B cell (primary cell): ENCODE data around the gene CACNA2D3. TPM values are rescaled to one million over a fixed set of nuclear protein-coding genes. Genes with fewer than 3 reads are reported as not detected.

ENCODE experiments used
- ATAC-seq: fragments of 200-7000 bp; cut with Tn5 transposase; one replicate; pipeline ENCODE4 v1.10.0; 2021; ENCODE audit warnings: low read depth, mild to moderate bottlenecking, moderate number of reproducible peaks, moderate library complexity
- CTCF ChIA-PET: fragments of 350-600 bp; sonication (Branson Sonifier 250); formaldehyde crosslinking; loops from one replicate; lab custom pipeline; 2021; ENCODE audit warnings: antibody characterized with exemption, inconsistent platforms; lab: Charles Lee
- POLR2A ChIA-PET: fragments of 350-600 bp; sonication (Branson Sonifier 250); formaldehyde crosslinking; loops from one replicate; lab custom pipeline; 2021; ENCODE audit warnings: antibody characterized with exemption; lab: Charles Lee
- DNase-seq: peaks from one replicate; pipeline ENCODE4 v3.0.0; 2013
- H2AFZ ChIP-seq: 2 replicates; pipeline ENCODE4 v1.6.1; 2012; ENCODE audit warnings: mild to moderate bottlenecking, low read depth, low read length; ENCODE audit not compliant: insufficient read depth, poor library complexity, severe bottlenecking
- H3K27ac ChIP-seq, 2 donors: 1 replicate in 1 of 2; 2 replicates in 1 of 2; pipeline ENCODE4 v1.5.1; 2012 to 2013; ENCODE audit warnings: low read length in 2 of 2, mild to moderate bottlenecking in 2 of 2, moderate library complexity in 1 of 2
- H3K27me3 ChIP-seq, 4 experiments: fragments of 200-600 bp in 1 of 4; sonication (generic) in 1 of 4; replicated peaks in 1 of 4; 1 replicate in 2 of 4; 2 replicates in 2 of 4; pipeline versions ENCODE4 v1.6.1 to v1.7.0; 2013 to 2016; ENCODE audit warnings: low read length in 3 of 4, mild to moderate bottlenecking in 2 of 4, mixed read lengths in 1 of 4, moderate library complexity in 1 of 4; ENCODE audit not compliant: insufficient read depth in 4 of 4, control insufficient read depth in 3 of 4; ENCODE audit errors: control extremely low read depth in 1 of 4
- H3K36me3 ChIP-seq, 2 experiments: replicated peaks in 1 of 2; 1 replicate in 1 of 2; 2 replicates in 1 of 2; pipeline versions ENCODE4 v1.6.1 to v1.7.1; 2013; ENCODE audit warnings: low read length in 1 of 2; ENCODE audit not compliant: insufficient read depth in 2 of 2, control insufficient read depth in 1 of 2; ENCODE audit errors: control extremely low read depth in 1 of 2, extremely low read depth in 1 of 2
- H3K4me1 ChIP-seq, 2 donors: fragments of 200-600 bp in 1 of 2; sonication (generic) in 1 of 2; 1 replicate in 1 of 2; 2 replicates in 1 of 2; pipeline versions ENCODE4 v1.5.1 to v1.6.1; 2013 to 2017; ENCODE audit warnings: low read length in 2 of 2; ENCODE audit not compliant: control insufficient read depth in 2 of 2, insufficient read depth in 2 of 2
- H3K4me2 ChIP-seq: replicated peaks from 2 replicates; pipeline ENCODE3; 2012; ENCODE audit warnings: mild to moderate bottlenecking, low read depth, low read length; ENCODE audit not compliant: poor library complexity, severe bottlenecking
- H3K4me3 ChIP-seq, 5 experiments: fragments of 200-600 bp in 1 of 5; sonication (generic) in 1 of 5; 1 replicate in 3 of 5; 2 replicates in 2 of 5; pipeline versions ENCODE4 v1.5.1 to v1.7.0; 2011 to 2016; ENCODE audit warnings: low read length in 4 of 5, mild to moderate bottlenecking in 4 of 5, low read depth in 2 of 5, control low read depth in 1 of 5, moderate library complexity in 1 of 5; ENCODE audit not compliant: insufficient read depth in 1 of 5; ENCODE audit errors: control extremely low read depth in 1 of 5, extremely low read depth in 1 of 5
- H3K79me2 ChIP-seq: fragments of 200-600 bp; sonication (generic); one replicate; pipeline ENCODE4 v1.6.0; 2016; ENCODE audit warnings: low read length; ENCODE audit not compliant: control insufficient read depth, insufficient read depth
- H3K9ac ChIP-seq: fragments of 200-600 bp; sonication (generic); 2 replicates; pipeline ENCODE4 v1.6.1; 2017; ENCODE audit warnings: mild to moderate bottlenecking, low read length, moderate library complexity
- H3K9me3 ChIP-seq, 3 donors: one replicate each; pipeline versions ENCODE4 v1.6.1 to v1.7.1; 2013; ENCODE audit warnings: low read length in 2 of 3; ENCODE audit not compliant: control insufficient read depth in 2 of 3, insufficient read depth in 1 of 3; ENCODE audit errors: control extremely low read depth in 1 of 3
- H4K20me1 ChIP-seq: 2 replicates; pipeline ENCODE4 v1.6.0; 2012; ENCODE audit warnings: mild to moderate bottlenecking, low read length; ENCODE audit not compliant: insufficient read depth, control insufficient read depth, poor library complexity, severe bottlenecking
- H3K27ac Mint-ChIP-seq: one replicate; pipeline ENCODE4 v1.8.0; 2021; ENCODE audit warnings: mixed read lengths
- H3K27me3 Mint-ChIP-seq: one replicate; pipeline ENCODE4 v1.8.0; 2021; ENCODE audit warnings: mixed read lengths
- H3K4me1 Mint-ChIP-seq: one replicate; pipeline ENCODE4 v1.8.0; 2021; ENCODE audit warnings: mixed read lengths
- H3K4me3 Mint-ChIP-seq: one replicate; pipeline ENCODE4 v1.8.0; 2021; ENCODE audit warnings: mixed read lengths
- H3K9me3 Mint-ChIP-seq: one replicate; pipeline ENCODE4 v1.8.0; 2022; ENCODE audit warnings: mixed read lengths; ENCODE audit not compliant: insufficient read depth
- CTCF ChIP-seq: fragments of 200-600 bp; IDR thresholded peaks from one replicate; pipeline ENCODE4 v1.8.0; 2022; ENCODE audit warnings: antibody characterized with exemption, mild to moderate bottlenecking
- EZH2 ChIP-seq: IDR thresholded peaks from 2 replicates; pipeline ENCODE4 v1.6.1; 2012; ENCODE audit warnings: borderline replicate concordance, low read depth, mild to moderate bottlenecking, moderate library complexity, low read length; ENCODE audit not compliant: insufficient read depth, poor library complexity, severe bottlenecking
- WGBS: methylation state at CpG from one replicate; pipeline ENCODE4 v1.1.5; 2013; ENCODE audit warnings: missing lambda C conversion rate; ENCODE audit not compliant: insufficient coverage; 5-methylcytosine and 5-hydroxymethylcytosine counted together
- intact Hi-C: fragments of 100-400 bp; cut with micrococcal nuclease; formaldehyde crosslinking; loops from one replicate; pipeline ENCODE4 v1.10.0; 2022
- polyA plus RNA-seq: library from polyadenylated mRNA; depleted of rRNA; stranded (reverse); fragments of >200 nt; gene quantifications from 2 replicates; pipeline ENCODE4 v1.2.3, GENCODE V29; 2012
- total RNA-seq, 2 donors: library from RNA; stranded (reverse); fragments of 120-200 nt in 1 of 2; gene quantifications; 1 replicate in 1 of 2; 2 replicates in 1 of 2; pipeline versions ENCODE4 v1.2.3 to v1.2.4, GENCODE V29; 2013 to 2022

The CACNA2D3 gene
- total and polyA plus RNA-seq, 2 donors (not counting 1 experiment from before 2014, with no cell fraction given), result not detected

- H3K4me2 ChIP-seq, result no peak overlapping the region
- no peaks in the 10 kb centered on the region for H3K79me2 ChIP-seq
- no peak overlapping the region for H3K4me3 ChIP-seq
- H3K4me1 ChIP-seq, result no peaks in the 10 kb centered on the region
- DNase-seq (no peak), ATAC-seq (no peak)
- ChIA-PET POLR2A (no interaction called here), CTCF (no interaction called here)
- peaks cover 0 to 5% (median 0%) of the 10 kb centered on the region in 3 donors for H3K9me3 ChIP-seq
- no peaks in the 10 kb centered on the region for H3K9me3 Mint-ChIP-seq
- H3K9ac ChIP-seq, result no peak overlapping the region
- TF ChIP-seq CTCF (no peak), EZH2 (no peak)
- H3K27me3 ChIP-seq, result no peaks in the 10 kb centered on the region
- H2AFZ ChIP-seq, result no peak overlapping the region
- no peaks in the 10 kb centered on the region for H3K4me1 Mint-ChIP-seq
- H4K20me1 ChIP-seq, result no peaks in the 10 kb centered on the region
- WGBS, result no CpG with 5 or more reads among the region's 8 CpGs
- no peak overlapping the region for H3K27ac Mint-ChIP-seq
- H3K27me3 Mint-ChIP-seq, result no peaks in the 10 kb centered on the region
- H3K36me3 ChIP-seq, result no peaks in the 10 kb centered on the region
- H3K4me3 Mint-ChIP-seq, result no peak overlapping the region
- no peak overlapping the region for H3K27ac ChIP-seq
- intact Hi-C loops, result no loop called here
These were observed 451.5 kb downstream of the CACNA2D3 start for GRCh38 chr3:54573858-54574257.

- H3K4me1 Mint-ChIP-seq, result no peaks in the 10 kb centered on the region
These were observed 452.7 kb downstream of the CACNA2D3 start for GRCh38 chr3:54574906-54575617.

More at GRCh38 chr3:54574906-54575617, 452.7 kb downstream of the CACNA2D3 start:
- no peak overlapping the region for H3K4me3 Mint-ChIP-seq
- no peak overlapping the region for H3K9ac ChIP-seq
- H3K27ac ChIP-seq, result no peak overlapping the region
- no peaks in the 10 kb centered on the region for H3K27me3 ChIP-seq
- H2AFZ ChIP-seq, result no peak overlapping the region
- peaks cover 0 to 5% (median 0%) of the 10 kb centered on the region in 3 donors for H3K9me3 ChIP-seq
- H4K20me1 ChIP-seq, result no peaks in the 10 kb centered on the region
- ChIA-PET POLR2A (no interaction called here), CTCF (interaction anchor here (0.6 kb wide), 1 partner anchor 9 kb away, joined by 3 read pairs; no protein-coding TSS in a partner anchor)
- ATAC-seq (no peak), DNase-seq (no peak)
- no peaks in the 10 kb centered on the region for H3K79me2 ChIP-seq
- no peaks in the 10 kb centered on the region for H3K9me3 Mint-ChIP-seq
- H3K27ac Mint-ChIP-seq, result no peak overlapping the region
- no peaks in the 10 kb centered on the region for H3K27me3 Mint-ChIP-seq
- intact Hi-C loops, result no loop called here
- H3K36me3 ChIP-seq, result no peaks in the 10 kb centered on the region
- H3K4me1 ChIP-seq, result no peaks in the 10 kb centered on the region
- no peak overlapping the region for H3K4me3 ChIP-seq
- TF ChIP-seq EZH2 (no peak), CTCF (no peak)
- H3K4me2 ChIP-seq, result no peak overlapping the region
- WGBS, result 100% methylated on average over 2 of the region's 6 CpGs
